A673 (cell line): ENCODE results near the gene SCYL2. TPM values are rescaled to one million over a fixed set of nuclear protein-coding genes. Genes with fewer than 3 reads are reported as not detected.

ENCODE experiments used
- BruUV-seq: library from RNA; stranded (reverse); fragments of 400-500 nt; replicated peaks from 2 replicates; lab custom pipeline; 2021; lab: Mats Ljungman, UMichigan
- CTCF ChIA-PET: fragments of 300-600 bp; sonication (Branson Sonifier 250); formaldehyde crosslinking; loops from one replicate; lab custom pipeline; 2022; ENCODE audit warnings: antibody characterized with exemption; lab: Charles Lee
- POLR2A ChIA-PET: fragments of 300-600 bp; sonication (Branson Sonifier 250); formaldehyde crosslinking; loops from one replicate; lab custom pipeline; 2022; ENCODE audit warnings: antibody characterized with exemption; ENCODE audit not compliant: low non-redundant PET; lab: Charles Lee
- DNase-seq: peaks from one replicate; pipeline ENCODE4 v3.0.0-alpha.2; 2015; ENCODE audit warnings: low spot score
- H3K27ac ChIP-seq: fragments of 200-600 bp; sonication (generic); 2 replicates; pipeline ENCODE4 v1.5.1; 2016; ENCODE audit warnings: mixed run types, low read depth, mild to moderate bottlenecking, mixed read lengths, antibody characterized with exemption, low read length; ENCODE audit not compliant: poor library complexity, severe bottlenecking
- H3K27me3 ChIP-seq: fragments of 200-600 bp; sonication (generic); replicated peaks from 2 replicates; pipeline ENCODE4 v1.6.1; 2017; ENCODE audit warnings: mixed run types, low read depth, mild to moderate bottlenecking, mixed read lengths, antibody characterized with exemption, low read length; ENCODE audit not compliant: insufficient read depth, poor library complexity
- H3K36me3 ChIP-seq: fragments of 200-600 bp; sonication (generic); 2 replicates; pipeline ENCODE4 v1.6.1; 2016; ENCODE audit warnings: mixed run types, mild to moderate bottlenecking, mixed read lengths, antibody characterized with exemption, low read length; ENCODE audit not compliant: insufficient read depth, poor library complexity, severe bottlenecking
- H3K4me1 ChIP-seq: fragments of 200-600 bp; sonication (generic); 2 replicates; pipeline ENCODE4 v1.6.1; 2017; ENCODE audit warnings: mixed run types, mild to moderate bottlenecking, mixed read lengths, antibody characterized with exemption, low read length; ENCODE audit not compliant: insufficient read depth, poor library complexity, severe bottlenecking
- H3K4me3 ChIP-seq: fragments of 200-600 bp; sonication (generic); 2 replicates; pipeline ENCODE4 v1.5.1; 2016; ENCODE audit warnings: low read depth, mixed run types, mild to moderate bottlenecking, mixed read lengths, low read length; ENCODE audit not compliant: poor library complexity, severe bottlenecking
- H3K9me3 ChIP-seq: fragments of 200-600 bp; sonication (generic); 2 replicates; pipeline ENCODE4 v1.6.1; 2016; ENCODE audit warnings: mixed run types, low read depth, mild to moderate bottlenecking, mixed read lengths, antibody characterized with exemption, low read length; ENCODE audit not compliant: poor library complexity, severe bottlenecking
- CTCF ChIP-seq: fragments of 300-800, 200-600 bp; sonication (generic); conservative IDR thresholded peaks from 2 replicates; pipeline ENCODE4 v1.5.1; 2017; ENCODE audit warnings: low read depth, mild to moderate bottlenecking, antibody characterized with exemption, low read length, moderate library complexity, mixed read lengths
- EZH2 ChIP-seq: fragments of 200-600 bp; sonication (generic); IDR thresholded peaks from 2 replicates; pipeline ENCODE4 v1.6.1; 2017; ENCODE audit warnings: borderline replicate concordance, low read depth, mild to moderate bottlenecking, mixed read lengths, antibody characterized with exemption, low read length; ENCODE audit not compliant: poor library complexity, severe bottlenecking
- intact Hi-C: fragments of 100-400 bp; cut with micrococcal nuclease; formaldehyde crosslinking; loops from one replicate; pipeline ENCODE4 v1.10.0; 2022; ENCODE audit not compliant: unreplicated experiment
- total RNA-seq: library from RNA; stranded (reverse); gene quantifications from 2 replicates; pipeline ENCODE4 v1.2.3, GENCODE V29; 2021

Gene SCYL2
- total RNA-seq, 1 experiment from 2014 or later, result 61.3 TPM

- Histone ChIP-seq H3K36me3 (no peaks in the 10 kb centered on the region), H3K4me1 (no peaks in the 10 kb centered on the region), H3K27me3 (no peaks in the 10 kb centered on the region), H3K4me3 (no peak overlapping the region), H3K27ac (no peak overlapping the region), H3K9me3 (no peaks in the 10 kb centered on the region)
- intact Hi-C loops, result no loop called here
- no peak for DNase-seq
- no peak for TF ChIP-seq EZH2
- no TSS peak for BruUV-seq
- POLR2A ChIA-PET, result no interaction called here
- CTCF ChIA-PET, result no interaction called here
Observed at GRCh38 chr12:100248886-100249285, 18.1 kb upstream of the SCYL2 start.

- Histone ChIP-seq H3K4me1 (no peaks in the 10 kb centered on the region), H3K4me3 (no peak overlapping the region), H3K36me3 (no peaks in the 10 kb centered on the region), H3K27me3 (no peaks in the 10 kb centered on the region), H3K9me3 (no peaks in the 10 kb centered on the region), H3K27ac (no peak overlapping the region)
- intact Hi-C loops, result no loop called here
- ChIA-PET CTCF (no interaction called here), POLR2A (no interaction called here)
- DNase-seq, result no peak
- no peak for TF ChIP-seq EZH2
- TF ChIP-seq CTCF, result no peak
- no TSS peak for BruUV-seq
Observed at GRCh38 chr12:100249941-100250340, 17.0 kb upstream of the SCYL2 start.

- Histone ChIP-seq H3K27ac (no peak overlapping the region), H3K27me3 (no peaks in the 10 kb centered on the region), H3K4me3 (no peak overlapping the region), H3K36me3 (no peaks in the 10 kb centered on the region), H3K9me3 (no peaks in the 10 kb centered on the region), H3K4me1 (peaks cover 4% of the 10 kb centered on the region)
- CTCF ChIA-PET, result no interaction called here
- DNase-seq, result no peak
- TF ChIP-seq EZH2, result no peak
- TF ChIP-seq CTCF, result no peak
- BruUV-seq, result no TSS peak
- intact Hi-C loops, result no loop called here
- POLR2A ChIA-PET, result no interaction called here
Observed at GRCh38 chr12:100251917-100252316, 15.1 kb upstream of the SCYL2 start.

GRCh38 chr12:100253437-100253836 lies 13.5 kb upstream of the SCYL2 start:
- no peak for DNase-seq
- H3K27ac ChIP-seq, result no peak overlapping the region
- intact Hi-C loops, result no loop called here
- H3K4me1 ChIP-seq, result peaks cover 4% of the 10 kb centered on the region
- H3K27me3 ChIP-seq, result no peaks in the 10 kb centered on the region
- BruUV-seq, result no TSS peak
- H3K4me3 ChIP-seq, result no peak overlapping the region
- no peaks in the 10 kb centered on the region for H3K36me3 ChIP-seq
- TF ChIP-seq EZH2, result no peak
- TF ChIP-seq CTCF, result no peak
- H3K9me3 ChIP-seq, result no peaks in the 10 kb centered on the region
- POLR2A ChIA-PET, result interaction anchor here (0.6 kb wide), 1 partner anchor 106 kb away, joined by 3 read pairs; no protein-coding TSS in a partner anchor
- CTCF ChIA-PET, result interaction anchor here (0.6 kb wide), 1 partner anchor 70 kb away, joined by 5 read pairs; no protein-coding TSS in a partner anchor
